Endothelial cell of umbilical vein (primary cell): Measurements from ENCODE around the gene NAGS. TPM values are rescaled to one million over a fixed set of nuclear protein-coding genes. Genes with fewer than 3 reads are reported as not detected.

Source experiments
- BruUV-seq: library from RNA; stranded (reverse); fragments of 400-500 nt; replicated peaks from 2 replicates; lab custom pipeline; 2021; lab: Mats Ljungman, UMichigan
- CTCF ChIA-PET: fragments of 300-600, 350-600 bp; sonication (Branson Sonifier 250); formaldehyde crosslinking; loops from one replicate; lab custom pipeline; 2021; ENCODE audit warnings: antibody characterized with exemption, inconsistent platforms; lab: Charles Lee
- POLR2A ChIA-PET: fragments of 300-600, 350-600 bp; sonication (Branson Sonifier 250); formaldehyde crosslinking; loops from one replicate; lab custom pipeline; 2021; ENCODE audit warnings: antibody characterized with exemption, inconsistent platforms; lab: Charles Lee
- DNase-seq: peaks from one replicate; pipeline ENCODE4 v3.0.0-alpha.2; 2011; ENCODE audit warnings: low read depth, low spot score
- FAIRE-seq: peaks from 2 replicates; lab custom pipeline; 2011; peaks lifted over from hg19 to GRCh38; lab: Jason Lieb, UNC
- H2AFZ ChIP-seq: 2 replicates; pipeline ENCODE4 v1.6.0; 2012; ENCODE audit warnings: low read depth, low read length, control low read depth, inconsistent platforms
- H3K27ac ChIP-seq: 2 replicates; pipeline ENCODE4 v1.5.1; 2011; ENCODE audit warnings: low read depth, mild to moderate bottlenecking, control low read depth, low read length, moderate library complexity; ENCODE audit not compliant: insufficient read depth
- H3K27me3 ChIP-seq, 2 experiments: 2 replicates each; pipeline versions ENCODE4 v1.6.0 to v1.6.1; 2011; ENCODE audit warnings: low read length in 2 of 2, mixed read lengths in 1 of 2; ENCODE audit not compliant: control insufficient read depth in 2 of 2, insufficient read depth in 2 of 2
- H3K36me3 ChIP-seq, 2 experiments: 2 replicates in 1 of 2; 3 replicates in 1 of 2; pipeline ENCODE4 v1.5.1; 2011; ENCODE audit warnings: low read length in 2 of 2, mild to moderate bottlenecking in 1 of 2, moderate library complexity in 1 of 2; ENCODE audit not compliant: control insufficient read depth in 2 of 2, insufficient read depth in 2 of 2; ENCODE audit errors: extremely low read depth in 1 of 2
- H3K4me1 ChIP-seq: 3 replicates; pipeline ENCODE4 v1.5.1; 2011; ENCODE audit warnings: mild to moderate bottlenecking, low read length; ENCODE audit not compliant: control insufficient read depth, insufficient read depth; ENCODE audit errors: extremely low read depth
- H3K4me2 ChIP-seq: 2 replicates; pipeline ENCODE4 v1.6.1; 2011; ENCODE audit warnings: low read length, control low read depth, mixed read lengths; ENCODE audit not compliant: insufficient read depth
- H3K4me3 ChIP-seq, 3 experiments: fragments of 200-600 bp in 1 of 3; sonication (generic), shearing (Covaris generic) in 1 of 3; replicated peaks in 1 of 3; 2 replicates each; pipeline ENCODE4 v1.5.1; 2011 to 2016; ENCODE audit warnings: control low read depth in 3 of 3, low read length in 3 of 3, mild to moderate bottlenecking in 2 of 3, inconsistent platforms in 1 of 3, low read depth in 1 of 3, moderate library complexity in 1 of 3; ENCODE audit not compliant: insufficient read depth in 1 of 3
- H3K79me2 ChIP-seq: 2 replicates; pipeline ENCODE4 v1.6.0; 2012; ENCODE audit warnings: low read length, inconsistent platforms; ENCODE audit not compliant: control insufficient read depth, insufficient read depth
- H3K9ac ChIP-seq: replicated peaks from 2 replicates; pipeline ENCODE3; 2011; ENCODE audit warnings: low read length, control low read depth; ENCODE audit not compliant: insufficient read depth; ENCODE audit errors: extremely low read depth
- H3K9me1 ChIP-seq: replicated peaks from 3 replicates; pipeline ENCODE4 v1.6.0; 2011; ENCODE audit warnings: mild to moderate bottlenecking, low read length; ENCODE audit not compliant: control insufficient read depth, insufficient read depth; ENCODE audit errors: extremely low read depth
- H3K9me3 ChIP-seq: replicated peaks from 2 replicates; pipeline ENCODE4 v1.5.1; 2012; ENCODE audit warnings: low read length, inconsistent platforms; ENCODE audit not compliant: control insufficient read depth, insufficient read depth
- H4K20me1 ChIP-seq: replicated peaks from 2 replicates; pipeline ENCODE3; 2011; ENCODE audit warnings: mild to moderate bottlenecking, low read length; ENCODE audit not compliant: control insufficient read depth, insufficient read depth; ENCODE audit errors: extremely low read depth
- EZH2 ChIP-seq: IDR thresholded peaks from 2 replicates; pipeline ENCODE4 v1.6.1; 2012; ENCODE audit warnings: borderline replicate concordance, low read depth, mild to moderate bottlenecking, moderate library complexity, low read length, inconsistent platforms; ENCODE audit not compliant: severe bottlenecking
- FOS ChIP-seq: IDR thresholded peaks from 2 replicates; pipeline ENCODE4 v1.6.1; 2011; ENCODE audit warnings: mild to moderate bottlenecking, low read length, moderate library complexity, borderline replicate concordance; ENCODE audit not compliant: insufficient read depth
- GATA2 ChIP-seq: IDR thresholded peaks from 2 replicates; pipeline ENCODE4 v1.7.0; 2011; ENCODE audit warnings: low read depth, mild to moderate bottlenecking, moderate library complexity, mixed read lengths, low read length; ENCODE audit not compliant: insufficient read length, insufficient read depth
- JUN ChIP-seq: IDR thresholded peaks from 2 replicates; pipeline ENCODE4 v1.6.1; 2011; ENCODE audit warnings: borderline replicate concordance, low read depth; ENCODE audit not compliant: insufficient read length, insufficient read depth
- MYC ChIP-seq: IDR thresholded peaks from one replicate; pipeline ENCODE4 v1.6.1; 2011; ENCODE audit warnings: mild to moderate bottlenecking, low read depth, low read length
- POLR2A ChIP-seq: IDR thresholded peaks from 2 replicates; pipeline ENCODE4 v1.6.1; 2012; ENCODE audit warnings: low read depth, mild to moderate bottlenecking, control low read depth, low read length
- POLR2AphosphoS5 ChIP-seq: IDR thresholded peaks from 2 replicates; pipeline ENCODE4 v1.6.1; 2012; ENCODE audit warnings: low read depth, mild to moderate bottlenecking, control low read depth, low read length, moderate library complexity; ENCODE audit not compliant: insufficient read depth
- dilution Hi-C: fragments of 300-500 bp; cut with MboI; formaldehyde crosslinking; loops from one replicate; pipeline ENCODE4 v1.15.0; 2019; ENCODE audit warnings: low sequenced_read_pairs; ENCODE audit not compliant: extremely low pct_ligation_motif_present
- intact Hi-C: fragments of 100-400 bp; cut with micrococcal nuclease; formaldehyde crosslinking; loops from one replicate; pipeline ENCODE4 v1.10.0; 2022
- polyA plus RNA-seq, 4 experiments: library from polyadenylated mRNA; depleted of rRNA in 3 of 4; stranded (reverse) in 3 of 4; unstranded in 1 of 4; fragments of >200 nt; gene quantifications; 2 replicates each; pipeline versions ENCODE4 v1.2.1 to v1.2.3, GENCODE V29; 2011 to 2012; ENCODE audit warnings: missing spikeins in 1 of 4
- total RNA-seq: library from RNA; stranded (reverse); gene quantifications from 2 replicates; pipeline ENCODE4 v1.2.3, GENCODE V29; 2021
- TF ChIP-seq, protein P1 (sequence below): IDR thresholded peaks from 2 replicates; pipeline ENCODE4 v1.6.1; 2011; ENCODE audit not compliant: insufficient read depth, insufficient read length
- TF ChIP-seq, protein P2 (sequence below), 2 donors: IDR thresholded peaks; 1 replicate in 1 of 2; 2 replicates in 1 of 2; pipeline ENCODE4 v1.5.1; 2011; ENCODE audit warnings: low read length in 2 of 2, mild to moderate bottlenecking in 2 of 2, moderate library complexity in 2 of 2, control low read depth in 1 of 2, inconsistent platforms in 1 of 2, low read depth in 1 of 2; ENCODE audit not compliant: insufficient read depth in 1 of 2; ENCODE audit errors: extremely low read depth in 1 of 2

Gene NAGS
- total and polyA plus RNA-seq, 2 donors (not counting 3 experiments of a cell fraction or from before 2014, with no cell fraction given): 3.3 to 6.1 TPM

DNA sequence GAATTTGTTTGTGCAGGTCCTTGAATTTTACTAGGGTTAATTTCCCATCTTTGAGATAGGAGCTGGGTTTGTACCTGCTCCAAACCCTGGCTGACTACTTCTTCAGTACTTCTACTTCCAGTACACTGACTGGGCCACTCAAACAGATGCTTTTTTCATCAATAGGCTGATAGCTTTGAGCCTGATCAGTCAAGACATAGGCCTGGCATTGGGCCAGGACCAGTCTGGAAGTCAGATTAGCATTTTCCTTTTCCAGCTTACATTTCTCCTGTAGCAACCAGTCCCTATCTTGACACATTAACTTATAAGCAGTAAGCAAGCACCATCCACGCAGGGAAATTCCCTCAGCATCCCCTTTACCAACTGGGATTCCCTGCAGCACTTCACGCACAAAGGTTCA is 17.8 kb downstream of the NAGS start:
- DNase-seq: no peak
- no TSS peak for BruUV-seq
- Histone ChIP-seq H2AFZ (no peak overlapping the region), H4K20me1 (no peaks in the 10 kb centered on the region), H3K27ac (no peak overlapping the region), H3K9ac (no peak overlapping the region), H3K9me1 (no peaks in the 10 kb centered on the region), H3K9me3 (no peaks in the 10 kb centered on the region), H3K4me1 (no peaks in the 10 kb centered on the region), H3K27me3 (no peaks in the 10 kb centered on the region), H3K36me3 (peaks cover 0 to 7% of the 10 kb centered on the region in 2 experiments), H3K79me2 (no peaks in the 10 kb centered on the region), H3K4me2 (no peak overlapping the region), H3K4me3 (no peak overlapping the region)
- dilution Hi-C loops (no loop called here), intact Hi-C loops (no loop called here)
- ChIA-PET POLR2A (interaction anchor here (0.6 kb wide), 1 partner anchor 153 kb away, joined by 5 read pairs; no protein-coding TSS in a partner anchor), CTCF (interaction anchor here (1.2 to 1.6 kb wide), 2 partner anchors 16 to 78 kb away, joined by 3 to 7 read pairs; no protein-coding TSS in a partner anchor)
- FAIRE-seq: no peak
- TF ChIP-seq EZH2 (no peak), POLR2AphosphoS5 (no peak), FOS (no peak), GATA2 (no peak), JUN (no peak), POLR2A (no peak), MYC (no peak)
- TF ChIP-seq, protein P1, sequence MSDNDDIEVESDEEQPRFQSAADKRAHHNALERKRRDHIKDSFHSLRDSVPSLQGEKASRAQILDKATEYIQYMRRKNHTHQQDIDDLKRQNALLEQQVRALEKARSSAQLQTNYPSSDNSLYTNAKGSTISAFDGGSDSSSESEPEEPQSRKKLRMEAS: no peak
- TF ChIP-seq, protein P2, sequence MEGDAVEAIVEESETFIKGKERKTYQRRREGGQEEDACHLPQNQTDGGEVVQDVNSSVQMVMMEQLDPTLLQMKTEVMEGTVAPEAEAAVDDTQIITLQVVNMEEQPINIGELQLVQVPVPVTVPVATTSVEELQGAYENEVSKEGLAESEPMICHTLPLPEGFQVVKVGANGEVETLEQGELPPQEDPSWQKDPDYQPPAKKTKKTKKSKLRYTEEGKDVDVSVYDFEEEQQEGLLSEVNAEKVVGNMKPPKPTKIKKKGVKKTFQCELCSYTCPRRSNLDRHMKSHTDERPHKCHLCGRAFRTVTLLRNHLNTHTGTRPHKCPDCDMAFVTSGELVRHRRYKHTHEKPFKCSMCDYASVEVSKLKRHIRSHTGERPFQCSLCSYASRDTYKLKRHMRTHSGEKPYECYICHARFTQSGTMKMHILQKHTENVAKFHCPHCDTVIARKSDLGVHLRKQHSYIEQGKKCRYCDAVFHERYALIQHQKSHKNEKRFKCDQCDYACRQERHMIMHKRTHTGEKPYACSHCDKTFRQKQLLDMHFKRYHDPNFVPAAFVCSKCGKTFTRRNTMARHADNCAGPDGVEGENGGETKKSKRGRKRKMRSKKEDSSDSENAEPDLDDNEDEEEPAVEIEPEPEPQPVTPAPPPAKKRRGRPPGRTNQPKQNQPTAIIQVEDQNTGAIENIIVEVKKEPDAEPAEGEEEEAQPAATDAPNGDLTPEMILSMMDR (IDR thresholded peaks at IDR 0.05; ENCODE audit: extremely low read depth in 1 of 2, insufficient read depth in 1 of 2, low read depth in 1 of 2, low read length in 2 of 2): no peak
